GM12878 (cell line): Measurements from ENCODE around the gene MUSK. TPM values are rescaled to one million over a fixed set of nuclear protein-coding genes. Genes with fewer than 3 reads are reported as not detected.

Source experiments
- ATAC-seq: fragments of 200-7000 bp; cut with Tn5 transposase; 3 replicates; pipeline ENCODE4 v1.9.1; 2020; ENCODE audit warnings: mild to moderate bottlenecking, moderate library complexity
- BruUV-seq: library from RNA; stranded (reverse); fragments of 400-500 nt; replicated peaks from 2 replicates; lab custom pipeline; 2021; lab: Mats Ljungman, UMichigan
- CTCF ChIA-PET: fragments of 300-600 bp; sonication (Branson Sonifier 250); formaldehyde crosslinking; extraction: SDS; loops from one replicate; lab custom pipeline; 2021; ENCODE audit warnings: inconsistent platforms; lab: Yijun Ruan, JAX
- POLR2A ChIA-PET: fragments of 350-600 bp; formaldehyde crosslinking; extraction: SDS; loops from one replicate; lab custom pipeline; 2021; ENCODE audit warnings: inconsistent platforms; lab: Charles Lee
- RAD21 ChIA-PET: fragments of 300-600 bp; sonication (Branson Sonifier 250); formaldehyde crosslinking; loops from one replicate; lab custom pipeline; 2023; ENCODE audit warnings: antibody characterized with exemption; ENCODE audit not compliant: unreplicated experiment; lab: Charles Lee
- SMC1A ChIA-PET: fragments of 300-600 bp; sonication (Branson Sonifier 250); formaldehyde crosslinking; loops from one replicate; lab custom pipeline; 2023; ENCODE audit not compliant: unreplicated experiment, uncharacterized antibody; lab: Charles Lee
- DNase-seq: peaks from one replicate; pipeline ENCODE4 v3.0.0-alpha.2; 2011; ENCODE audit warnings: low read depth, low spot score
- FAIRE-seq: peaks from 3 replicates; lab custom pipeline; 2011; peaks lifted over from hg19 to GRCh38; lab: Jason Lieb, UNC
- H2AFZ ChIP-seq: 2 replicates; pipeline ENCODE4 v1.6.0; 2011; ENCODE audit warnings: low read depth, low read length, control low read depth; ENCODE audit not compliant: control insufficient read depth
- H3K27ac ChIP-seq: 2 replicates; pipeline ENCODE4 v1.5.1; 2011; ENCODE audit warnings: control low read depth; ENCODE audit not compliant: control insufficient read depth, insufficient read depth
- H3K27me3 ChIP-seq, 2 experiments: replicated peaks in 1 of 2; 2 replicates each; pipeline versions ENCODE4 v1.6.0 to v1.6.1; 2011; ENCODE audit warnings: low read length in 1 of 2; ENCODE audit not compliant: control insufficient read depth in 2 of 2, insufficient read depth in 2 of 2
- H3K36me3 ChIP-seq, 2 experiments: 2 replicates each; pipeline ENCODE4 v1.5.1; 2011; ENCODE audit warnings: low read length in 1 of 2; ENCODE audit not compliant: control insufficient read depth in 2 of 2, insufficient read depth in 2 of 2
- H3K4me1 ChIP-seq: 2 replicates; pipeline ENCODE4 v1.6.1; 2011; ENCODE audit warnings: mild to moderate bottlenecking, low read length, moderate library complexity, mixed read lengths; ENCODE audit not compliant: control insufficient read depth, insufficient read depth
- H3K4me2 ChIP-seq: 2 replicates; pipeline ENCODE4 v1.6.0; 2011; ENCODE audit warnings: control low read depth; ENCODE audit not compliant: control insufficient read depth, insufficient read depth
- H3K4me3 ChIP-seq: fragments of 200-600 bp; sonication (generic); 2 replicates; pipeline ENCODE4 v1.5.1; 2016
- H3K79me2 ChIP-seq: 2 replicates; pipeline ENCODE4 v1.6.0; 2011; ENCODE audit warnings: low read length; ENCODE audit not compliant: control insufficient read depth, insufficient read depth
- H3K9ac ChIP-seq: 2 replicates; pipeline ENCODE4 v1.8.0; 2011; ENCODE audit warnings: low read length, control low read depth, mixed read lengths; ENCODE audit not compliant: control insufficient read depth, insufficient read depth
- H3K9me3 ChIP-seq: replicated peaks from 3 replicates; pipeline ENCODE4 v1.5.1; 2011; ENCODE audit warnings: mild to moderate bottlenecking, low read length; ENCODE audit not compliant: control insufficient read depth, insufficient read depth
- H4K20me1 ChIP-seq: 2 replicates; pipeline ENCODE4 v1.6.0; 2011; ENCODE audit not compliant: control insufficient read depth, insufficient read depth
- BCL11A ChIP-seq: IDR thresholded peaks from 2 replicates; pipeline ENCODE4 v1.6.1; 2011; ENCODE audit warnings: low read depth, low read length
- CREB1 ChIP-seq: IDR thresholded peaks from 2 replicates; pipeline ENCODE4 v1.6.1; 2012; ENCODE audit warnings: low read depth, mild to moderate bottlenecking, inconsistent platforms
- IRF3 ChIP-seq: fragments of 450-650 bp; IDR thresholded peaks from 2 replicates; pipeline ENCODE4 v1.6.1; 2014; ENCODE audit warnings: mild to moderate bottlenecking
- JUNB ChIP-seq: IDR thresholded peaks from 2 replicates; pipeline ENCODE4 v1.6.1; 2016; ENCODE audit warnings: antibody characterized with exemption, mild to moderate bottlenecking
- MYC ChIP-seq: IDR thresholded peaks from 2 replicates; pipeline ENCODE4 v1.6.1; 2011; ENCODE audit warnings: mild to moderate bottlenecking, low read length, moderate library complexity, inconsistent platforms; ENCODE audit not compliant: insufficient read depth, insufficient replicate concordance, insufficient read length, severe bottlenecking
- POLR2AphosphoS2 ChIP-seq: IDR thresholded peaks from 2 replicates; pipeline ENCODE4 v1.6.1; 2011; ENCODE audit warnings: low read depth, mild to moderate bottlenecking, low read length, improper control_type of control experiment, moderate library complexity
- RAD21 ChIP-seq: IDR thresholded peaks from 2 replicates; pipeline ENCODE4 v1.6.1; 2011; ENCODE audit warnings: mild to moderate bottlenecking, low read depth, low read length, moderate library complexity; ENCODE audit not compliant: insufficient read depth
- RBBP5 ChIP-seq: fragments of 200-600 bp; sonication (generic); conservative IDR thresholded peaks from 2 replicates; pipeline ENCODE4 v1.6.1; 2016
- SPI1 ChIP-seq: IDR thresholded peaks from 2 replicates; pipeline ENCODE4 v1.6.1; 2011; ENCODE audit warnings: low read depth, mild to moderate bottlenecking, low read length, moderate library complexity, borderline replicate concordance; ENCODE audit not compliant: insufficient read depth
- STAT3 ChIP-seq: IDR thresholded peaks from 2 replicates; pipeline ENCODE4 v1.6.1; 2011; ENCODE audit warnings: low read depth, low read length, improper control_type of control experiment
- SUPT20H ChIP-seq: IDR thresholded peaks from 2 replicates; pipeline ENCODE4 v1.6.1; 2011; ENCODE audit warnings: low read depth, mild to moderate bottlenecking, low read length, moderate library complexity, borderline replicate concordance; ENCODE audit not compliant: control insufficient read depth
- WRNIP1 ChIP-seq: IDR thresholded peaks from 2 replicates; pipeline ENCODE4 v1.6.1; 2011; ENCODE audit warnings: low read depth, low read length, improper control_type of control experiment, borderline replicate concordance
- YY1 ChIP-seq: IDR thresholded peaks from 2 replicates; pipeline ENCODE4 v1.6.1; 2011; ENCODE audit warnings: low read depth, mild to moderate bottlenecking, low read length
- WGBS: methylation state at CpG from one replicate; pipeline ENCODE4 v1.1.6; 2016; ENCODE audit warnings: low lambda C conversion rate; ENCODE audit not compliant: insufficient replicate concordance, insufficient coverage; ENCODE audit errors: missing lambda C conversion rate; 5-methylcytosine and 5-hydroxymethylcytosine counted together
- in situ Hi-C: fragments of 300-500 bp; cut with MboI; formaldehyde crosslinking; loops from 9 replicates; pipeline ENCODE4 v1.14.3; 2018; ENCODE audit warnings: mixed read lengths
- intact Hi-C: fragments of 100-400 bp; cut with micrococcal nuclease; formaldehyde crosslinking; loops from one replicate; pipeline ENCODE4 v1.14.2; 2022; ENCODE audit not compliant: unreplicated experiment
- polyA plus RNA-seq, 11 experiments: library from polyadenylated mRNA; depleted of rRNA in 4 of 11; unstranded in 6 of 11; stranded (reverse) in 5 of 11; fragments of >200 nt; fragmentation: Nextera tagmentation in 4 of 11; fragmentation: Illumina TruSeq in 1 of 11; extraction: Ambion mirVana in 4 of 11; extraction: Trizol in 1 of 11; gene quantifications; 1 replicate in 1 of 11; 2 replicates in 10 of 11; pipeline versions ENCODE4 v1.2.1 to v1.2.3, GENCODE V29; 2011 to 2016; ENCODE audit warnings: inconsistent platforms in 2 of 11, missing spikeins in 2 of 11, low read depth in 1 of 11
- total RNA-seq, 4 experiments: library from RNA; depleted of rRNA in 3 of 4; stranded (reverse); fragments of >200 nt in 3 of 4; fragmentation: Illumina TruSeq in 1 of 4; extraction: Trizol in 1 of 4; gene quantifications; 2 replicates each; pipeline versions ENCODE4 v1.2.1 to v1.2.3, GENCODE V29; 2013 to 2021

The MUSK gene
- total and polyA plus RNA-seq, 10 of the 15 experiments (the other 5 are each of a cell fraction or from before 2014, with no cell fraction given): 0.04 to 0.19 (median 0.10) TPM; not detected in 5

- Histone ChIP-seq H3K4me1 (no peaks in the 10 kb centered on the region), H3K4me3 (no peak overlapping the region), H3K36me3 (no peaks in the 10 kb centered on the region), H4K20me1 (no peaks in the 10 kb centered on the region), H2AFZ (no peak overlapping the region), H3K4me2 (no peak overlapping the region), H3K27me3 (no peaks in the 10 kb centered on the region), H3K27ac (no peak overlapping the region), H3K9ac (no peak overlapping the region), H3K79me2 (no peaks in the 10 kb centered on the region)
- ATAC-seq (no peak), DNase-seq (no peak), FAIRE-seq (no peak)
- in situ Hi-C loops: no loop called here
- RAD21 ChIA-PET: no interaction called here
- WGBS: 97% methylated on average over 2 of the region's 2 CpGs
- CTCF ChIA-PET: interaction anchor here (0.6 kb wide), 1 partner anchor 66 kb away, joined by 3 read pairs; no protein-coding TSS in a partner anchor
- POLR2A ChIA-PET: no interaction called here
- no TSS peak for BruUV-seq
- TF ChIP-seq POLR2AphosphoS2 (no peak), CREB1 (no peak), SUPT20H (no peak), IRF3 (no peak), WRNIP1 (no peak), STAT3 (no peak), JUNB (no peak), BCL11A (no peak), YY1 (no peak), MYC (no peak), SPI1 (no peak), RBBP5 (no peak), RAD21 (no peak)
- TF ChIP-seq, all 136 proteins: peak for 0
- H3K9me3 ChIP-seq: no peaks in the 10 kb centered on the region
- SMC1A ChIA-PET: interaction anchor here (1.8 kb wide), 1 partner anchor 11 kb away, joined by 4 read pairs; no protein-coding TSS in a partner anchor
- intact Hi-C loops: no loop called here
These were observed 35.1 kb downstream of the MUSK start for GRCh38 chr9:110703669-110704068.
